Activated CD4-positive, CD25-positive, alpha-beta regulatory T cell treated with anti-CD3 and anti-CD28 coated beads, Interleukin-2, amount 50 U/mL, for 16 hours (primary cell): ENCODE measurements around the gene EHBP1L1.

Experiments used
- DNase-seq: peaks from one replicate; pipeline ENCODE4 v3.0.0-alpha.2; 2020; ENCODE audit warnings: low read depth, low spot score

EHBP1L1 gene

DNA sequence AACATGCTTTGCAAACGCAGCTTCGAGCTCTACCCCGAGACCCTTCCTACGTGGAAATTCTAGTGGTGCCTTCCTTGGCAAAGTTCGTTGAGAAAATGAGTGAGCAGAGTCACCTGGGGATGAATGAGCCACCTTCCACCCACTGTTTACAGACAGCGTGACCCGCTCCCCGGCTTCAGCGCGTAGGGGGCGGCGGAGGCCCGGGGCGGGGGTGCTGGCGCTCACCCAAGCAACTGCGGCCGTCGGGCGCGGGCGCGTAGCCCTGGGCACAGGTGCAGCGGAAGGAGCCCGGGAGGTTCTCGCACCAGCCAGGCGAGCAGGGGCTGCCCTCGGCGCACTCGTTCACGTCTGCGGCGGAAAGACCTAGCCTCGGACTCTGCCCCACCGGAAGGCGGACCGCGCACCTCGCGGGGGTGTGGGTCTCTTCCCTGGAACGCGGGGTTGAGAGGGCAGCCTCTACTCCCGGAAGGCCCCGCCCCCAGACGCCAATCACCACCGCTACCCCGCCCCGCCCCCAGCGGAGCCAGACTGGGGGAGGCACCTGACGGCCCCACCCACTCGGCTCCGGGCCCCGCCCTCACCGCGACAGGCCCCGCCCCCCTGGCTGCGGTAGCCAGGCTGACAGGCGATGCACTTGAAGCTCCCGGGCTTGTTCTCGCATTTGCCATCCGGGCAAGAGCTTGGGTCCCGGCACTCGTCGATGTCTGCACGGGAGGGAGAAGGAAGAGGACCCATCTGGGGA, 29.5 kb upstream of the EHBP1L1 start:
- DNase-seq = peak; percentile 93

DNA sequence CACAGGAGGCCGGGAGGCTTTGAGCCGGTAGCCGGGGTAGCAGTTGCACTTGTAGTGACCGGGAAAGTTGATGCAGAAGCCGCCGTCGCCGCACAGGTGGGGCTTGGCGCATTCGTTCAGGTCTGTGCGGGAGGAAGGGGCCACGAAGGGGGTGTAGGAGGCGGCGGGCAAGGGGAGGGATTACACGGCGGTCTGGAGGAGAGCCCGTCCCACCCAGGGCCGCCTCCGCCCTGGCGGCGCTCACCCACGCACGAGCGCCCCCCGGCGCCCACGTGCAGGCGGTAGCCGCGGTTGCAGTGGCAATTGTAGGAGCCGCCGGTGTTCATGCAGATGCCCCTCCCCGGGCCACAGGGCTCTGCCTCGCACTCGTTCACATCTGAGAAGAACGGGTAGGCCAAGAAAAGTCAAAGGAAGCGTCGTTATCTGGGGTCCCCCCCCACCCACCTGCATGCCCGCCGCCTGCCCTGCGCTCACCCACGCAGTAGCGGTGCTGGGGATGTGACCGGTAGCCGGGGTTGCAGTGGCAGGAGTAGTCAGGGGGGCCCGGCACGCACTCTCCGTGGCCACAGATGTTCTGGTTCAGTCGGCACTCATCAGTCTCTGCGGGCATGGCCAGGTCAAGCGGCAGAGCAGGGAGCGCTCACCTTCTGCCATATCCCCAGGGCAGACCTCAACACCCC, 28.3 kb upstream of the EHBP1L1 start:
- DNase-seq = no peak

DNA sequence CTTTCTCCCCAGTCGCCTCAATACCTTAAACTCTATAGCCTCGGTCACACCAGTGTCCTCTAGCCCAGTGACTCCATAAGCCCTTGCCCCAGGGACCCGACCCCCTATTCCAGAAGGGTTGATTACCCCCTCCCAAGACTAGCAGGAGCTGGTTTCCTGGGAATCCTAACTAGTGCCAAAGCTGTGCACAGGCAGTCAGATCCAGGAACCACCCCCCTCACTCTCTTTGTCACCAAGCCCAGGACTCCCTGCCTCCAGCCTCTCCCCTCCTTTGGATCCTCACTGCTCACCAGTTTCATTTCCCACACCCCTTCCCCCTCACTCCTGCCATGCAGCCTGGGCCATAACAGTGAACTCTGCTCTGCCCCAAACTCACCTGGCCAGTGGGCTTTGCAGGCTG, 27.5 kb upstream of the EHBP1L1 start:
- no peak for DNase-seq

DNA sequence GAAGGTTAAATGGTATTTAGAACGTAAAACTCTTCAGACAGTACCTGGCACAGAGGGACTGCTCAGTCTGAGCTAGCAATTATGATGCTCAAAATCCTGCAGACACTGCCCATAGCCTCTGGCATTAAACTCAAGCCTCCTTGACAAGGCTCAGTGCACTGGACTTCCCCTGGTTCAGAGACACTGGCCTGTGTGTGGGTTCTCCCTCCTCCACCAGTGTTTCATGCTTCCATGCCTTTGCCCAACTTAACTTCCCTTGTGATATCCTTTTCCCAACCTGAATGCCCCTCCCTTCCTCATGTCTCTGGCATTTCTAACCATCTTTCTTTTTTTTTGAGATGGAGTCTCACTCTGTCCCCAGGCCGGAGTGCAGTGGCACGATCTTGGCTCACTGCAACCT, 26.8 kb upstream of the EHBP1L1 start:
- DNase-seq = no peak

DNA sequence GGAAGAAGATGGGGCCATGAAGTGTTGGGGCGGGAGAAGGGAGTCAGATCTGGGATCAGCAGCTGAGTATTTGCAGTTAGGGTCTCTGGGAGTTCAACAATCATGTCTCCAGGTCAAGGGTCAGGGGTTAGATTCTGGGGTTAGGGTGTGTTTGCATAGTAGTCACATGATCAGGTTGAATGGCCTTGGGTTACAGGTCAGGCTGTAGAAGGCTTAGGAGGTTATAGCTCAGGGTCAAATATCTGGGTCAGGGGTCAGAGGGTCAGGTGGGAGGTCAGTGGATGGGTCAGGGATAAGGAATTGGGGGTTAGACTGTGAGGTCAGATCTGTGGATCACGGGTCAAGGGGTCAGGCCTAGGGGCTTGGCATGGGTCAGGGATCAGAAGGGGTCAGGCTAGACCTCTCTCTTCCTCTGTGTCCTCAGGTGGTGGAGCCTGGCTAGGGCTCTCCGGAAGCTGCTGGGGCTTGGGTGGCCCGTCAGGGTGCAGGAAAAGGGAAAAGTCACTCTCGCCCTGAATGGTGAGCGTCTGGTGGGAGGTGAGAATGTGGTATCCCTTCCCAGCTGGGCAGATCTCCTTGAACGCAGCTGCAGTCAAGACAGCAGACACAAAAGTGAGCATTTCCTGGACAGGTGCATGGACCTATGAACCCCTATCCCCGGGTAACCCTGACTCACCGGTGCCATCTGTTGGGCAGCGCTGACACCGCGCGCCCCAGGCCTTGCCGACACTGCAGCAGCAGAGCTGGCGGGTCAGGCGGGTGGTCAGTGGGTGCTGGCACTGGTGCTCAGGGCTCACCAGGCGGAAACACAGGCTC, 24.1 kb upstream of the EHBP1L1 start:
- DNase-seq = no peak

DNA sequence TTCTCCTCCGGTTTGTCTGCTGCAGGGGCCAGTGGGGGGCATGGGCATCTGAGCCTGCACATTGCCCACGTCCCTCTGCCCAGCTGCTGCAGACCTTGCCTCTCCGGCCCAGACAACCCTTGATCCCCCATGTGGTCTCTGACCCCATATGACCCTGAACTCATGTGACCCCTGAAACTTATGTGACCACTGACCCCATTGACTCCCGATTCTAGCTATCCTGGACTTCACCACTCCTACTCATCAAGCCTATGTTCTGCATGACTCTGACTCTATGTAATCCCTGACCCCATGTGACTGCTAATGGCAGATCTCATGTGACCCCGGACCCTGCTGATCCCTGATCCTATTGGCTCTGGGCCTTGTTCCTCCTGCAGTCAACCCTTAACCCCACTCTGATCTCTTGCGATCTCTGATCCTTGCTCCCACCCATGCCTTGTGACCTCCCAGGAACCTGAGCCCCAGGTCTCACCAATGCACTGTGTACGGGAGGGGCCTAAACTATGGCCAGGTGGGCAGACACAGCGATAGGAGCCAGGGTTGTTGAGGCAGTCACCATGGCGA, 23.4 kb upstream of the EHBP1L1 start:
- no peak for DNase-seq

DNA sequence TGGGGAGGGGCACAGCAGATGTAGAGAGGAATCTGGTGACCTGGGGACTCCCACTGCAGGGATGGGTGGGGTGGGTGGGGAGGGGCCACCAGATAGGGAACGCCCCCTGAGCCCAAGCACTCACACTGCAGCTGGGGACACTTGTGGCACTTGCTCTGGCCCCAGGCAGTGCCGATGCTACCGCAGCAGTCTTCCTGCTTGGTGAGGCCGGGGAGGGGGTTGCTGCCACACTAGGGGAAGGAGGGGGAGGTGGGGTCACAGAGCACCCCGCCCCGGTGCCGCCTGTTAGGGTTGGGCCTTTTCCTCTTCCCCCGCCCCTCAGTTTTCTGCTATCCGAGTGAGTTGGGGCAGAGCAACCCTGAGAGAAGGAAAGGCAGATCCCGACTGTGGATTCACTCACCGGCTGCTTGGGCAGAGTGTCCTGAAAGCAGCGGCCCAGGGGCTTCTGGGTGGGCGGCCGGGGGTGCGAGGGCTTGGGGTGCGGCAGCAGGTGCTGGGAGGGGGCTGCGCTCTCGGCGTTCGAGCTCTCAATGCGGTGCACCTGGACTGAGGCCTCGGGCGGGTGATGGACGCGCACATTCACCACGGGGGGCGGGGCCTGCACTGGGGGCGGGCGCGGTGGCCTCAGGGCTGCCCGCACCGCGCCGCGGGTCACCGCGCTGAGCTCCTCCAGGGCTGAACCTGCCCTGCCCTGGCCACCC, 22.4 kb upstream of the EHBP1L1 start:
- peak; percentile 35 for DNase-seq

DNA sequence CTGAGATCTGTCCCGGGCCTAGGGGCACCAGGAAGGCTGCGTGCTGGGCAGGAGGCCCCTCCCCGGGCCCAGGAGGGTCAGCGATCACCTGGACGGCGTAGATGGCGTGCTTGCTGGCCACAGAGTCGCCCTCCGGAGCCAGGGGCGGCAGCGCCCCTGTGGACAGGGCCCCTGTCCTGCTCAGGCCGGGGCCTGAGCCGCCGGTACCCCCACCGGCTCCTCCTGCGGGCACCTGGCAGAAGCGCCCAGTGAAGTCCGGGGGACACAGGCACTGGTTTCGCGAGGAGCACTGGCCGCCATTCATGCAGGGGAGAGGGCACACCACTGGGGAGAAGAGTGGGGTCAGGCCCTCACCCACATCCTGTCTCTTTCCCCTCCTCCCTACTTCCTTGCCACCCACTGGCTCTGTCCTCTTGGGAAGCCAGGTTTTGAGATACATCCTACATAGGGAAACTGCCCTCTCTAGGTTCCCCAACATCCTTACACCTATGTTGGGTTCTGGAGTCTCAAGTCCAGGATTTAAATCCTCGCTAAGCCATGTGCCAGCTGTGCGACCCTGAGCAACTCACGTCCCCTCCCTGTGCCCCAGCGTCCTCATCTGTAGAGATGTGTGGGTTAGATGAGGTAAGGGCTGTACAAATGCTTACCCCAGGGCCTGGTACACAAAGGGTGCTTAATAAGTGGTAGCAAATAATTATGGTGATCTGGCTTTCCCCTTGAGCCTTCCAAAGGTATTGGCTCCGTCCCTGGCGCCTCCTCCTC, 21.6 kb upstream of the EHBP1L1 start:
- no peak for DNase-seq

DNA sequence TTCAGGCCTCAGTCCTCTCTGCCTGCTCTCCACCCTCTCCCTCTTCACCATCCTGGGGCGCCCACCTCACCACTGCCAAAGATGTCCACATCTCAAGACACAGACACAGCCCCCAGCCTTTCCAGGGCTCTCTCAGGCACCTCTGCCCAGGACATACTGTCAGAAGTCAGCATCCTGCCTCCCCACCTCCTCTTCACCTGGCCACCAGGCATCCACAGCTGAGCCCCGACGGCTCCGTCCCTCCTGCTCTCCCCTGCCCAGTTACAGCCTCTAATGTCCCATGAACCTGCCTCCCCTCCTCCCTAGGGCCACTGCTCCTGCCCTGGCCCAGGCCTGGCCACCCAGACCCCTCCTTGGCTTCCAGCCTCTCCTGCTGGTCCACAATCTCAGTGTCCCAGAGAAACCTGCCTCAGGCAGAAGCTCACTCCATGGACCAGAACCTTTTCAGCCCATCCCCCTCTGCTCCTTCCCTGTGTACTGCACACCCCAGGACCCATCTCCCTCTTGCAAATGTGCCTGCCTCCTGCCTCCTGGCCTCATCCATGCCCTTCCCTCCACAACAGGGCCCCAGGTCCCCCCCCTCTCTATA, 20.9 kb upstream of the EHBP1L1 start:
- no peak for DNase-seq

DNA sequence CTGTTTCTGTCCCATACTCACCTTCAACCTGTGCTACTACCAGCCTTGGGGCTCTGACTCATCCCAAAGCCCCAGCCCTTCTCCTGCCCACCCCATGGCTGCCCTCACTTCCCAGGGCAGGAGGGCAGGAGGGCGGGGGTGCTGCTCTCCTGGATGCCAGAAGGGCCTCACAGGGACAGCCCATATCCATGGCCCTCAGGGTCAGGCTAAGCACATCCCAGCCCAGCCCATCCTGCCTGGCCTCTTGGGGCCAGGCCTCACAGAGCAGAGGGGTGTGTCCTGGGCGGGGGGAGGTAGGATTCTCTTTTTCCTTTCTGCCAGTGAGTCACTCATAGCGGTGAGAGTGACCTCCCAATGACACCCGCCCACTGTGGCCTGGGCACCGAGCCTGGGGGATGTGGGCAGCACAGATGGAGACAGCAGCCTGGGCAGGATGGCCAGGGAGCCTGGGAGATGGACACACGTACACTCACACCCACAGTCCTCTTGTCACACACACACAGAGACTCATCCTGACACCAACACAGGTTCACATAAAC, 20.1 kb upstream of the EHBP1L1 start:
- DNase-seq = no peak

DNA sequence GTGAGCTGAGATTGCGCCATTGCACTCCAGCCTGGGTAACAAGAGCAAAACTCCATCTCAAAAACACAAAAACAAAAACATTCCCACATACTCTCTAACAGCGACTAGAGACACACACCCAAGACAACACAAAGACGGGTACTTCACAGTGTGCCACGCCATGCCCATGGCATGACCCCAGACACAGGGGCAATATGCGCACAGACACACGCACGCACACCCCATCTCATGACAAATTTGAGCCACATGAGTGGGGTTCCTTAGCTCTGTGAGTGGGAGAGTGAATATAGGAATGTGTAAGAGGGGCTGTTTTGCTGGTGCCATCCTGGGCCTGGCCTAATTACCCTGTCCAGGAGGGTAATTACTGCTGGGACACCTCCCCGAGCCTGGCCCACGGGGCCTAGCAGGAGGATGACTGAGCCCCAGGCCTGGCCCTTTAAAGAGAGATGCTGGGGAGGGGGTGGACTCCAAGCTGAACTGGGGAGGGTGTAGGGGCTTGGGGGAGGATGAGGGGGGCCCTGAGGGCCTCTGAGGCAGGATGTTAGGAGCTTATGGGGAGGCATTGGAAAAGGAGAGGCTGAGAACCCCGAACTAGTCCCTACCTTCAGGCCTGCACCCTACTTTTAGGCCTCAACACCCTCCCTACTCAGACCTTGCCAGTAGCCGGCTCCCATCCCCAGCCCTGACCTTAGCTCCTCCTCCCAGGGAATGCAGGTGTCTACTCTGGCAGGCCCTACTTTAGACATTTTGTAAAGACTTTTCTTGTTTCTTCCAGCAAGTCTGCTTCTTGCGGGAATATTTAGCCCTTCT, 19.2 kb upstream of the EHBP1L1 start:
- DNase-seq = no peak

DNA sequence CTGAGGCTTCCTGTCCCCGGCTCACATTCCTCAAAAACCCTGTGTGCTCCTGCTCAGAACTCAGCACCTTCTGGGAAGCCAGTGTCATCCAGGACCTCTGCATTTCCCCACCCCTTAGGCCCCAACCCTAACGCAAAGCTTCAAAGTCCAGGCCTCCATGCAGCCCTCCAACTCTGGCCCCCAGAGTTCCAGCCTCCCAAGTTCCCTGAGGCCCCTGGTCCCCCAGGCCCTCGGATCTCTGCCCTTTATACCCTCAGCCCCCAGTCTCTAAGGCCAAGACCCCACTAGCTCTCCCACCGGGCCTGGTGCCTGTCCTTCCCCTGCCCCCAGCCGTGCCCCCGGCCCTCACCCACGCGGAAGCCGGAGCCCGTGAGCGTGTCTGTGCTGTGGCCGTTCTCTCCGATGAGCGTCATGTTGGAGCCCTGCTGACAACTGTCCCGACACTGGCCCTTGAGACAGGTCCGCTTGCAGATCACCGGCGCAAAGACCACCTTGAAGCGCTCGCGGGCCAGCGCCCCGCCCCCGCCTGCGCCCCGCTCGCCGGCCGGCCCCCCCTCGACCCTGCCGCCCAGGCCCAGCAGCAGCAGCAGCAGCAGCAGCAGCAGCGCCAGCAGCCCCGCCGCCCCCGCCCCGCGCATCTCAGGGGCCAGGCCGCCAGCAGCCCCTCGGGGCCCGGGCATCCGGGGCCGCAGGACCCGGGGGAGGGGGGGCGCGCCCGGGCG, 18.4 kb upstream of the EHBP1L1 start:
- DNase-seq = no peak

DNA sequence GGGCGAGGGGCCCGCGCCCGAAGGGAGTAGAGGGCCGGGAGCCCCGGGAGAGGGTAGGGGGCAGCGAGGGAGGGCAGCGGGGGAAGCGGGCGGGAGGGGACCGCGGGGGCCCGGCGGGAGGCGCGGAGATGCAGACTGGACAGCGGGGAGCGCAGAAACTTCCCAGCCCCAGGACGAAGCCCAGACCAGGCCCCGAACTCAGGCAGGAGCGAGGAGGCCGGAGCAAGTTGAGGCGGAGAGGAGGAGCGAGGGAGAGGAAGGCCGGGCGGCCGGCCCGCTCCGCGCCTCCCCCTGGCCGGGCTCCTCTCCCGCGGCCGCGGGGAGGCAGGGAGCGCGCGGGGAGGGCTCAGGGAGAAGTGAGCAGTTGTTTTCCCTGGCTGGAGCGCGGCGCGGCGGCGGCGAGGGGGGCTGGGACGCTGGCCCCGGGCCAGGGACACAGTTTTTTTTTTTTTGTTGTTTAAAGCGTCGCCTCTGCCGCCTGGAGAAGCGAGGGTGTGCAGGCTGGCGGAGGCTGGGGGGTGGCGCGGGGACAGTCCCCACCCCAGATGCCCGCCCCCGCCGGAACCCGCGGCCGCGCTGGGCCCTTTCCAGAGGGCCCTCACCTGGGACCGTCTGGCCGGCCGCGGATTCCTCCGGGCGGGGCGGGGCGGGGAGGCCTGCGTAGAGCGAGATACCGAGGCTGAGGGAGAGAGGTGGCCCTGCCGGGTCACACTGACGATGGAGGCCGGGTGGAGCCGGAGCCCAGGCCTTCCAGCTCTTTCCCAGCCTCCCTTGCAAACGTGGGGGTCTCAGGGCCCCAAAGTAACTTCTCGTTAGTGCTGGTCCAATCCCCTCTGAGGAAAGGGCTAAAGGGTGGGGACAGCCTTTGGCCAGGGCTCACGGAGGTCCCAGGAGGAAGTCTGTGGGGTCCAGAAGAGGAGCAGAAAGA, 17.6 kb upstream of the EHBP1L1 start, which contains the start of gene LTBP3:
Gene LTBP3 (minus strand): TSS at position 358 of the 928 bp plus-strand sequence. CDS start 400 bp downstream, outside the sequence.
- no peak for DNase-seq

DNA sequence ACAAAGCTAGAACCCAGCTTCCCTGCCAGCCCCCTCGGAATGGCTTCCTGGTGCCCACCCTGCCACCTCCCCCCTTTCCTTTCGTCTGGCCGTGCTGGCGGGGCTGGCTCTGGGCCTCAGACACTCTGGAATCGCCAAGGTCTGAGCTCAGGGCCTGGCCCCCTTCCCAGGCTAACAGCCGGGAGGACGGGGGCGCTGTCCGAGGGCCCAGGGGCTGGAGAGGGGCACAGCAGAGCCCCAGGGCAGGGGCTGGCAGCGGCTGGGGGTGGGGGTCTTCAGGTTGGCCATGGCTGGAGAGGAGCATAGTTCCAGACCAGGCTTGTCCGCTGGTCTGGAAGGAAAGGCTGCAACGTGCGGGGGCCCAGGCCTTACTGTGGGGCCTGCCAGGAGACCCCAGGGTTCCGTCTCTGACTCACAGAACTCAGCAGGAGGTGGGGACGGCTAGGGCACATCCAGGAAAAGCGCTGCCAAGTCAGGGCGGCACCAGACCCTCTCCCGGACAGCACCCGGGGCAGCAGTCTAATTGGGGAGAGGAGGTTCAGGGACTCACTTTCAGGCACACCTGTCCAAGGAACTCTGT, 16.8 kb upstream of the EHBP1L1 start:
- DNase-seq = no peak

DNA sequence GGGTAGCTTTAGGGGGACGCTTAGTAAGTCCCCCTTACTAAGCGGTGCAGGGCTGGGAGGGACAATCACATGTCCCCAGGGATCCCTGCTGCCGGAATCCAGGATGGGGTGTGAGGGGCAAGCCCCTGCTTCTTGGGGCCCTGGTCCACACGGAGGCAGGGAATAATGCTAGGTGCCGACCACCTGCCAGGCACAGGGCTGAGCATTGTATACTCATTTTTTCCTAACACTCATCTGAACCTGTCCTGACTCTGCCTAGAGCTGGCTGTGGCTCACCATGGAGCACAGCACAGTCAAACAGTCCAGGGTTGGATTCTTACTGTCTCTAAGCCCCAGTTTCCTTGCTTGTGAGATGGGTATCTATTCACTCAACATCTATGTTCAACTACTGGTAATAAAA, 16.3 kb upstream of the EHBP1L1 start:
- no peak for DNase-seq

DNA sequence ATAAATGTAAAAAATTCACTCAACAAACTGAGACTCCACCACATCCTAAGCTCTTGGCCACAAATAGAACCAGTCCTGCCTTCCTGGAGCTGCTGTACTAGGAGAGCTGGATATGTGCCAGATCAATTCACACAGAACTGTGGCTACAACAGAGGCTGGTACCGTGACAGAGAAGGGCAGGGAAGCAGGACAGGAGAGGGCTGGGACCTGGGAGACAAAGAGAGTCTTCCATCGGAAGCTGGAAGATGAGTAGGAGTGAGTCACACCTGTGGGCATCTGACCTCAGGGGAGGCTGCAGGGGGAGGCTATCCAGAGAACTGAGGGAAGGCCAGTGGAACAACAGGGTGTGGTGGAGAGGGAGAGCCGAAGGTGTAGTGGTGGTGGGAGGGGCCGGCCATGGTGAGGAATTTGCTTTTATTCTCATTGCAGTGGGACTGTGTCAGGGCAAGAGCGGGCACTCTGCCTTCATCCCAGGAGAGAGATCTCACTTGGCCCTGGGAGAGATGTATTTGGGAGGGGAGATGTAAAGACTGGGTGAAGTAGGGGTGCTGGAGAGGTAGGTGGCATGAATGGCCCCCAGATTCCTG, 15.8 kb upstream of the EHBP1L1 start:
- no peak for DNase-seq
